NB4 (cell line): ENCODE results near the gene YIPF3.

ENCODE experiments used
- DNase-seq: peaks from one replicate; pipeline ENCODE4 v3.0.0; 2010; ENCODE audit warnings: low read depth
- H3K4me3 ChIP-seq: one replicate; pipeline ENCODE4 v1.5.1; 2011; ENCODE audit warnings: mild to moderate bottlenecking, low read depth, low read length, moderate library complexity
- CTCF ChIP-seq: IDR thresholded peaks from one replicate; pipeline ENCODE4 v1.5.1; 2012; ENCODE audit warnings: low read depth, low read length
- MAX ChIP-seq: IDR thresholded peaks from 2 replicates; pipeline ENCODE4 v1.6.1; 2011; ENCODE audit warnings: low read depth, low read length
- MYC ChIP-seq: IDR thresholded peaks from 2 replicates; pipeline ENCODE4 v1.6.1; 2011; ENCODE audit warnings: low read depth, low read length
- POLR2A ChIP-seq: IDR thresholded peaks from 2 replicates; pipeline ENCODE4 v1.6.1; 2011; ENCODE audit warnings: mild to moderate bottlenecking; ENCODE audit not compliant: insufficient read length; ENCODE audit errors: extremely low read depth

The YIPF3 gene

GRCh38 chr6:43464337-43464736 is 52.4 kb downstream of the YIPF3 start:
- no peak overlapping the region for H3K4me3 ChIP-seq
- no peak for DNase-seq
- TF ChIP-seq MAX (no peak), POLR2A (no peak), MYC (no peak), CTCF (no peak)

- TF ChIP-seq POLR2A (no peak), MAX (no peak), MYC (no peak)
- DNase-seq, result no peak
- no peak overlapping the region for H3K4me3 ChIP-seq
Observed at GRCh38 chr6:43461936-43462335, 54.8 kb downstream of the YIPF3 start.
